GM19455 (cell line): ENCODE results near the gene ABHD8.

Experiments used
- ATAC-seq: cut with Tn5 transposase; IDR thresholded peaks from one replicate; pipeline ENCODE4 v1.9.1; 2021; ENCODE audit not compliant: unreplicated experiment

ABHD8 gene

GRCh38 chr19:17243830-17244617 lies 59.2 kb downstream of the ABHD8 start:
- ATAC-seq = no peak

GRCh38 chr19:17243211-17243829 lies 59.9 kb downstream of the ABHD8 start:
- no peak for ATAC-seq

GRCh38 chr19:17242431-17243208 lies 60.6 kb downstream of the ABHD8 start:
- no peak for ATAC-seq
